H1 (cell line): ENCODE results near the gene CTBP2. TPM values are rescaled to one million over a fixed set of nuclear protein-coding genes. Genes with fewer than 3 reads are reported as not detected.

Experiments
- CTCF ChIA-PET: fragments of 300-600 bp; sonication (Branson Sonifier 250); formaldehyde crosslinking; loops from one replicate; lab custom pipeline; 2021; ENCODE audit not compliant: partially characterized antibody; lab: Charles Lee
- POLR2A ChIA-PET: fragments of 300-600 bp; sonication (Branson Sonifier 250); formaldehyde crosslinking; loops from one replicate; lab custom pipeline; 2021; ENCODE audit warnings: inconsistent platforms; ENCODE audit not compliant: partially characterized antibody; lab: Charles Lee
- DNase-seq, 2 experiments: peaks; one replicate each; pipeline versions ENCODE4 v3.0.0 to v3.0.0-alpha.2; 2010 to 2022; ENCODE audit warnings: low spot score in 2 of 2, low read depth in 1 of 2, mixed read lengths in 1 of 2
- FAIRE-seq: peaks from 2 replicates; lab custom pipeline; 2011; peaks lifted over from hg19 to GRCh38; lab: Jason Lieb, UNC
- H2AFZ ChIP-seq: 2 replicates; pipeline ENCODE4 v1.8.1; 2012; ENCODE audit warnings: low read length, inconsistent platforms
- H2AK5ac ChIP-seq: 2 replicates; pipeline ENCODE4 v1.6.1; 2013; ENCODE audit warnings: low read depth, low read length
- H2BK120ac ChIP-seq: replicated peaks from 2 replicates; pipeline ENCODE3; 2013; ENCODE audit warnings: low read depth, low read length, inconsistent platforms
- H2BK12ac ChIP-seq: 2 replicates; pipeline ENCODE4 v1.6.1; 2013; ENCODE audit warnings: low read depth, low read length
- H2BK15ac ChIP-seq: 2 replicates; pipeline ENCODE4 v1.6.1; 2013; ENCODE audit warnings: low read length
- H2BK20ac ChIP-seq: 2 replicates; pipeline ENCODE4 v1.6.1; 2013; ENCODE audit warnings: low read length
- H2BK5ac ChIP-seq: 2 replicates; pipeline ENCODE4 v1.6.1; 2013; ENCODE audit warnings: low read depth, low read length
- H3K14ac ChIP-seq: 2 replicates; pipeline ENCODE4 v1.6.1; 2013; ENCODE audit warnings: inconsistent platforms; ENCODE audit not compliant: insufficient read length
- H3K18ac ChIP-seq: 2 replicates; pipeline ENCODE4 v1.6.1; 2013; ENCODE audit warnings: low read length; ENCODE audit errors: extremely low read depth
- H3K23ac ChIP-seq: 2 replicates; pipeline ENCODE4 v1.6.1; 2013; ENCODE audit warnings: inconsistent platforms; ENCODE audit not compliant: insufficient read length
- H3K23me2 ChIP-seq: 2 replicates; pipeline ENCODE4 v1.6.1; 2013; ENCODE audit warnings: low read depth, low read length
- H3K27ac ChIP-seq: 2 replicates; pipeline ENCODE4 v1.6.1; 2011; ENCODE audit warnings: low read depth, low read length, inconsistent platforms
- H3K27me3 ChIP-seq, 4 experiments: replicated peaks in 1 of 4; 1 replicate in 1 of 4; 2 replicates in 3 of 4; pipeline versions ENCODE4 v1.6.1 to v1.8.1; 2011 to 2013; ENCODE audit warnings: low read length in 3 of 4, mild to moderate bottlenecking in 3 of 4, inconsistent platforms in 2 of 4, mixed read lengths in 2 of 4, moderate library complexity in 1 of 4; ENCODE audit not compliant: control insufficient read depth in 3 of 4, insufficient read depth in 3 of 4; ENCODE audit errors: extremely low read depth in 1 of 4
- H3K36me3 ChIP-seq, 4 experiments: 2 replicates each; pipeline versions ENCODE4 v1.6.1 to v1.8.1; 2011 to 2013; ENCODE audit warnings: mild to moderate bottlenecking in 4 of 4, low read length in 3 of 4, moderate library complexity in 2 of 4, control low read depth in 1 of 4, inconsistent platforms in 1 of 4; ENCODE audit not compliant: insufficient read depth in 4 of 4, control insufficient read depth in 2 of 4
- H3K4ac ChIP-seq: replicated peaks from 2 replicates; pipeline ENCODE3; 2013; ENCODE audit warnings: low read length, low read depth, mixed read lengths, inconsistent platforms; ENCODE audit not compliant: insufficient read length
- H3K4me1 ChIP-seq, 4 experiments: replicated peaks in 1 of 4; 1 replicate in 1 of 4; 2 replicates in 3 of 4; pipeline versions ENCODE4 v1.6.1 to v1.8.1; 2011 to 2013; ENCODE audit warnings: low read length in 3 of 4, inconsistent platforms in 2 of 4, mixed read lengths in 1 of 4; ENCODE audit not compliant: insufficient read depth in 4 of 4, control insufficient read depth in 3 of 4
- H3K4me2 ChIP-seq, 2 experiments: 2 replicates each; pipeline versions ENCODE4 v1.6.1 to v1.8.1; 2011 to 2013; ENCODE audit warnings: low read depth in 2 of 2, low read length in 2 of 2, control low read depth in 1 of 2, inconsistent platforms in 1 of 2, mild to moderate bottlenecking in 1 of 2; ENCODE audit not compliant: insufficient read depth in 1 of 2
- H3K4me3 ChIP-seq, 4 experiments: fragments of 200-600, 300-600 bp in 1 of 4; sonication (generic), shearing (Covaris generic), sonication (Bioruptor Twin) in 1 of 4; 2 replicates each; pipeline versions ENCODE4 v1.5.1 to v1.8.1; 2011 to 2016; ENCODE audit warnings: low read length in 4 of 4, low read depth in 3 of 4, control low read depth in 2 of 4, inconsistent platforms in 2 of 4, mild to moderate bottlenecking in 2 of 4, mixed read lengths in 1 of 4, moderate library complexity in 1 of 4; ENCODE audit not compliant: insufficient read depth in 2 of 4; ENCODE audit errors: extremely low read depth in 1 of 4
- H3K56ac ChIP-seq: replicated peaks from 2 replicates; pipeline ENCODE3; 2013; ENCODE audit warnings: low read depth, mild to moderate bottlenecking, mixed read lengths, low read length, inconsistent platforms; ENCODE audit not compliant: insufficient read length
- H3K79me1 ChIP-seq: 2 replicates; pipeline ENCODE4 v1.6.1; 2013; ENCODE audit warnings: low read depth, low read length, control low read depth
- H3K79me2 ChIP-seq, 2 experiments: 2 replicates each; pipeline versions ENCODE4 v1.6.1 to v1.8.1; 2012 to 2013; ENCODE audit warnings: low read length in 2 of 2, mild to moderate bottlenecking in 2 of 2, inconsistent platforms in 1 of 2; ENCODE audit not compliant: insufficient read depth in 2 of 2, control insufficient read depth in 1 of 2
- H3K9ac ChIP-seq, 4 experiments: replicated peaks in 1 of 4; 1 replicate in 1 of 4; 2 replicates in 3 of 4; pipeline versions ENCODE4 v1.6.1 to v1.8.1; 2011 to 2013; ENCODE audit warnings: low read depth in 3 of 4, low read length in 3 of 4, control low read depth in 2 of 4, mild to moderate bottlenecking in 2 of 4, moderate library complexity in 2 of 4, inconsistent platforms in 1 of 4; ENCODE audit errors: extremely low read depth in 1 of 4
- H3K9me3 ChIP-seq, 2 experiments: 2 replicates each; pipeline versions ENCODE4 v1.6.1 to v1.8.1; 2012 to 2013; ENCODE audit warnings: mild to moderate bottlenecking in 2 of 2, moderate library complexity in 2 of 2, control low read depth in 1 of 2, inconsistent platforms in 1 of 2, low read depth in 1 of 2, low read length in 1 of 2, mixed read lengths in 1 of 2; ENCODE audit not compliant: insufficient read depth in 2 of 2
- H4K20me1 ChIP-seq, 2 experiments: replicated peaks in 1 of 2; 2 replicates each; pipeline versions ENCODE3 to v1.8.1; 2011 to 2013; ENCODE audit warnings: inconsistent platforms in 2 of 2, low read length in 2 of 2, mild to moderate bottlenecking in 1 of 2; ENCODE audit not compliant: insufficient read depth in 2 of 2, control insufficient read depth in 1 of 2
- H4K5ac ChIP-seq: 2 replicates; pipeline ENCODE4 v1.6.1; 2013; ENCODE audit warnings: low read length, low read depth, mixed read lengths, inconsistent platforms; ENCODE audit not compliant: insufficient read length
- H4K8ac ChIP-seq: 2 replicates; pipeline ENCODE4 v1.8.0; 2013; ENCODE audit warnings: mild to moderate bottlenecking, moderate library complexity, low read length, inconsistent platforms; ENCODE audit not compliant: insufficient read depth; ENCODE audit errors: extremely low read depth
- H4K91ac ChIP-seq: replicated peaks from 2 replicates; pipeline ENCODE3; 2013; ENCODE audit warnings: low read length, mixed read lengths, inconsistent platforms; ENCODE audit not compliant: insufficient read length
- ASH2L ChIP-seq: fragments of 200-600, 300-600 bp; sonication (generic); IDR thresholded peaks from one replicate; pipeline ENCODE4 v1.7.1; 2017; ENCODE audit warnings: low read length
- CEBPB ChIP-seq: IDR thresholded peaks from 2 replicates; pipeline ENCODE4 v1.6.1; 2012; ENCODE audit warnings: low read depth, low read length
- EP300 ChIP-seq, 2 experiments: IDR thresholded peaks; 1 replicate in 1 of 2; 2 replicates in 1 of 2; pipeline ENCODE4 v1.6.1; 2011 to 2012; ENCODE audit warnings: low read depth in 2 of 2, low read length in 2 of 2, mild to moderate bottlenecking in 2 of 2, borderline replicate concordance in 1 of 2, inconsistent platforms in 1 of 2, moderate library complexity in 1 of 2
- FOSL1 ChIP-seq: IDR thresholded peaks from 2 replicates; pipeline ENCODE4 v1.6.1; 2011; ENCODE audit warnings: mild to moderate bottlenecking, low read depth, low read length, moderate library complexity; ENCODE audit not compliant: insufficient read depth
- GABPA ChIP-seq: IDR thresholded peaks from 2 replicates; pipeline ENCODE4 v1.6.1; 2011; ENCODE audit warnings: mild to moderate bottlenecking, low read length, moderate library complexity, borderline replicate concordance; ENCODE audit not compliant: insufficient read depth
- KDM1A ChIP-seq: fragments of 200-600, 300-600 bp; sonication (generic); IDR thresholded peaks from 2 replicates; pipeline ENCODE4 v1.7.1; 2016; ENCODE audit warnings: mild to moderate bottlenecking, low read length, borderline replicate concordance
- NRF1 ChIP-seq: IDR thresholded peaks from 2 replicates; pipeline ENCODE4 v1.6.1; 2011; ENCODE audit warnings: mild to moderate bottlenecking, low read depth, low read length, improper control_type of control experiment
- POLR2A ChIP-seq, 2 experiments: IDR thresholded peaks; 1 replicate in 1 of 2; 2 replicates in 1 of 2; pipeline ENCODE4 v1.6.1; 2011; ENCODE audit warnings: low read depth in 2 of 2, low read length in 2 of 2, mild to moderate bottlenecking in 2 of 2; ENCODE audit errors: control extremely low read depth in 1 of 2
- POLR2AphosphoS5 ChIP-seq: IDR thresholded peaks from 2 replicates; pipeline ENCODE4 v1.6.1; 2011; ENCODE audit warnings: low read depth, low read length
- RNF2 ChIP-seq: fragments of 200-900, 300-1000 bp; sonication (generic); IDR thresholded peaks from 2 replicates; pipeline ENCODE4 v1.7.1; 2016; ENCODE audit warnings: borderline replicate concordance, low read depth, mild to moderate bottlenecking, antibody characterized with exemption, low read length; ENCODE audit not compliant: poor library complexity, severe bottlenecking; ENCODE audit errors: missing control alignments
- RXRA ChIP-seq: IDR thresholded peaks from 2 replicates; pipeline ENCODE4 v1.6.1; 2011; ENCODE audit warnings: low read depth, mild to moderate bottlenecking, low read length, moderate library complexity; ENCODE audit not compliant: insufficient read depth
- SP1 ChIP-seq: IDR thresholded peaks from 2 replicates; pipeline ENCODE4 v1.6.1; 2011; ENCODE audit warnings: low read depth, low read length
- SP2 ChIP-seq: IDR thresholded peaks from 2 replicates; pipeline ENCODE4 v1.6.1; 2012; ENCODE audit warnings: mild to moderate bottlenecking, low read length, inconsistent platforms
- SP4 ChIP-seq: IDR thresholded peaks from 2 replicates; pipeline ENCODE4 v1.6.1; 2012; ENCODE audit warnings: low read length, inconsistent platforms
- TBP ChIP-seq: IDR thresholded peaks from 2 replicates; pipeline ENCODE4 v1.6.1; 2011; ENCODE audit warnings: low read depth, low read length, improper control_type of control experiment
- TCF12 ChIP-seq: IDR thresholded peaks from 2 replicates; pipeline ENCODE4 v1.6.1; 2011; ENCODE audit warnings: low read depth, mild to moderate bottlenecking, low read length
- WGBS, 2 experiments: shearing (Covaris generic) in 1 of 2; methylation state at CpG; one replicate each; pipeline versions ENCODE4 v1.1.6 to v1.1.7; 2013 to 2015; ENCODE audit warnings: low lambda C conversion rate in 2 of 2, mixed read lengths in 2 of 2, inconsistent platforms in 1 of 2, low coverage in 1 of 2, missing lambda C conversion rate in 1 of 2; ENCODE audit not compliant: insufficient replicate concordance in 2 of 2, insufficient coverage in 1 of 2, insufficient read length in 1 of 2; ENCODE audit errors: extremely low coverage in 1 of 2, missing lambda C conversion rate in 1 of 2; 5-methylcytosine and 5-hydroxymethylcytosine counted together
- polyA plus RNA-seq, 7 experiments: library from polyadenylated mRNA; depleted of rRNA in 3 of 7; stranded (reverse) in 5 of 7; unstranded in 2 of 7; fragments of >200 nt in 5 of 7; fragments of 200-250 nt in 2 of 7; gene quantifications; 1 replicate in 5 of 7; 2 replicates in 1 of 7; 4 replicates in 1 of 7; pipeline versions ENCODE4 v1.2.1 to v1.2.3, GENCODE V29; 2011 to 2013; ENCODE audit warnings: missing spikeins in 2 of 7, mixed read lengths in 2 of 7
- total RNA-seq: library from RNA; stranded (reverse); fragmentation: NEBNext Ultra II Directional; extraction: Animal tissue kit (Norgen Biotek cat#: 25700); gene quantifications from 2 replicates; pipeline ENCODE4 v1.2.1, GENCODE V29; 2021

Gene CTBP2
- total and polyA plus RNA-seq, 2 of the 8 experiments (the other 6 are each of a cell fraction or from before 2014, with no cell fraction given), result 208 to 221 TPM

- Histone ChIP-seq H2BK15ac (no peak overlapping the region), H3K9me3 (no peaks in the 10 kb centered on the region), H3K4ac (no peak overlapping the region), H3K36me3 (no peaks in the 10 kb centered on the region), H2AK5ac (no peak overlapping the region), H3K4me3 (no peak overlapping the region), H3K56ac (no peak overlapping the region), H3K18ac (no peak overlapping the region), H2BK20ac (no peak overlapping the region), H2BK5ac (no peak overlapping the region), H4K5ac (no peak overlapping the region), H3K4me2 (no peak overlapping the region), H2AFZ (no peak overlapping the region), H2BK12ac (no peak overlapping the region), H2BK120ac (no peak overlapping the region), H4K91ac (no peak overlapping the region), H4K8ac (no peak overlapping the region), H3K23me2 (no peaks in the 10 kb centered on the region), H3K79me1 (no peaks in the 10 kb centered on the region), H3K23ac (no peak overlapping the region), H3K9ac (no peak overlapping the region), H3K14ac (no peak overlapping the region), H3K79me2 (no peaks in the 10 kb centered on the region), H3K27ac (no peak overlapping the region), H3K27me3 (no peaks in the 10 kb centered on the region; a peak in 1 of 7 replicates), H3K4me1 (no peaks in the 10 kb centered on the region; a peak in 1 of 7 replicates), H4K20me1 (no peaks in the 10 kb centered on the region)
- DNase-seq (no peak), FAIRE-seq (no peak)
- POLR2A ChIA-PET, result interaction anchor here (0.5 kb wide), 1 partner anchor 44 kb away, joined by 4 read pairs; the partner anchor contains the start of gene CTBP2
- CTCF ChIA-PET, result interaction anchor here (2.4 kb wide), 1 partner anchor 11 kb away, joined by 5 read pairs; no protein-coding TSS in a partner anchor
- 89% methylated on average over 5 of the region's 5 CpGs; no CpG with 5 or more reads in 1 of the 2 experiments for WGBS, 2 experiments
- TF ChIP-seq SP4, result no peak
- no peak for TF ChIP-seq RNF2
- no peak for TF ChIP-seq ASH2L
- no peak for TF ChIP-seq SP2
- TF ChIP-seq SP1, result no peak
- no peak for TF ChIP-seq POLR2A (IDR thresholded peaks at IDR 0.05; ENCODE audit: control extremely low read depth in 1 of 2, low read depth in 2 of 2, low read length in 2 of 2)
- no peak for TF ChIP-seq POLR2AphosphoS5
- TF ChIP-seq EP300 (IDR thresholded peaks at IDR 0.05; ENCODE audit: borderline replicate concordance in 1 of 2, low read depth in 2 of 2, low read length in 2 of 2), result no peak
- no peak for TF ChIP-seq GABPA
- no peak for TF ChIP-seq TBP
- TF ChIP-seq CEBPB, result no peak
- TF ChIP-seq FOSL1, result no peak
- no peak for TF ChIP-seq RXRA
- TF ChIP-seq NRF1, result no peak
- TF ChIP-seq KDM1A, result no peak
- TF ChIP-seq TCF12, result no peak
Measured at GRCh38 chr10:125204400-125204799, 44.0 kb upstream of the CTBP2 start.
